Colonic mucosa (tissue), 4 donors: Measurements from ENCODE around the gene FHIT. TPM values are rescaled to one million over a fixed set of nuclear protein-coding genes. Genes with fewer than 3 reads are reported as not detected.

ENCODE experiments used
- DNase-seq: peaks from one replicate; pipeline ENCODE4 v3.0.0-alpha.2; 2020
- H3K27ac ChIP-seq: fragments of 200-600 bp; one replicate; pipeline ENCODE4 v1.8.0; 2021
- H3K27me3 ChIP-seq: fragments of 200-600 bp; one replicate; pipeline ENCODE4 v1.8.0; 2021
- H3K36me3 ChIP-seq: fragments of 200-600 bp; one replicate; pipeline ENCODE4 v1.8.0; 2021
- H3K4me1 ChIP-seq: fragments of 200-600 bp; one replicate; pipeline ENCODE4 v1.8.0; 2021; ENCODE audit warnings: mild to moderate bottlenecking
- H3K4me3 ChIP-seq: fragments of 200-600 bp; one replicate; pipeline ENCODE4 v1.8.0; 2021
- H3K9ac ChIP-seq, 2 donors: one replicate each; pipeline ENCODE4 v1.7.0; 2013; ENCODE audit warnings: control low read depth in 2 of 2, low read depth in 2 of 2, low read length in 2 of 2
- H3K9me3 ChIP-seq: fragments of 200-600 bp; one replicate; pipeline ENCODE4 v1.8.0; 2021
- intact Hi-C: fragments of 100-400 bp; cut with DNase I; formaldehyde crosslinking; loops from one replicate; pipeline ENCODE4 v1.14.1; 2022
- total RNA-seq, 2 donors: library from RNA; stranded (reverse); fragmentation: NEBNext Ultra II Directional in 1 of 2; extraction: Animal tissue kit (Norgen Biotek cat#: 25700) in 1 of 2; gene quantifications; one replicate each; pipeline ENCODE4 v1.2.1, GENCODE V29; 2021
- TF ChIP-seq, protein P1 (sequence below): fragments of 200-600 bp; IDR thresholded peaks from one replicate; pipeline ENCODE4 v1.8.0; 2022; ENCODE audit warnings: antibody characterized with exemption, mild to moderate bottlenecking
- donor health status: healthy.
- donor health status: DM: no; HTN: no; CAD: no.
- donor health status: DM: no; HTN: no; CAD: no.

FHIT gene
- total RNA-seq, 2 donors from 2014 or later = 7.7 to 9.4 TPM

DNA sequence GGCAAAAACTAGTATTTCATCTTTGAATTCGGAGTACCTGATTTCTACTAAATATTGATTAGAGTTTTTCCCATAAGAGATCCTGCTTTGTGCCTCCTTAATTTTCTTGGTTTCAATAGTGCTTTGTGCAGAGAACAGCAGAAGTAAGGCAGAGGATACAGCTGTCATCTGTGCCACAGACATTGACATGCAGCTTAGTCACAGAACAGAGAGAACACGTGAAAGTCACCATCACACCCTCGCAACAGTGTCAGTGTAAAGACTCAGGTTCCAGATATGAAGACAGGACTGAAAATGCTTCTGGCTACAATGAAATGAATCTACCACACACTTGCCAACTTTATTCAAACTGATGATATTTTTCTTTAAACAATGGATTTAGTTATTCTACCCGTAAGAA is 1258.7 kb downstream of the FHIT start:
- Histone ChIP-seq H3K27ac (no peak overlapping the region), H3K9me3 (no peaks in the 10 kb centered on the region), H3K4me3 (no peak overlapping the region), H3K27me3 (no peaks in the 10 kb centered on the region), H3K9ac (no peak overlapping the region), H3K4me1 (no peaks in the 10 kb centered on the region), H3K36me3 (no peaks in the 10 kb centered on the region)
- TF ChIP-seq, protein P1, sequence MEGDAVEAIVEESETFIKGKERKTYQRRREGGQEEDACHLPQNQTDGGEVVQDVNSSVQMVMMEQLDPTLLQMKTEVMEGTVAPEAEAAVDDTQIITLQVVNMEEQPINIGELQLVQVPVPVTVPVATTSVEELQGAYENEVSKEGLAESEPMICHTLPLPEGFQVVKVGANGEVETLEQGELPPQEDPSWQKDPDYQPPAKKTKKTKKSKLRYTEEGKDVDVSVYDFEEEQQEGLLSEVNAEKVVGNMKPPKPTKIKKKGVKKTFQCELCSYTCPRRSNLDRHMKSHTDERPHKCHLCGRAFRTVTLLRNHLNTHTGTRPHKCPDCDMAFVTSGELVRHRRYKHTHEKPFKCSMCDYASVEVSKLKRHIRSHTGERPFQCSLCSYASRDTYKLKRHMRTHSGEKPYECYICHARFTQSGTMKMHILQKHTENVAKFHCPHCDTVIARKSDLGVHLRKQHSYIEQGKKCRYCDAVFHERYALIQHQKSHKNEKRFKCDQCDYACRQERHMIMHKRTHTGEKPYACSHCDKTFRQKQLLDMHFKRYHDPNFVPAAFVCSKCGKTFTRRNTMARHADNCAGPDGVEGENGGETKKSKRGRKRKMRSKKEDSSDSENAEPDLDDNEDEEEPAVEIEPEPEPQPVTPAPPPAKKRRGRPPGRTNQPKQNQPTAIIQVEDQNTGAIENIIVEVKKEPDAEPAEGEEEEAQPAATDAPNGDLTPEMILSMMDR = no peak
- intact Hi-C loops = no loop called here
- DNase-seq = no peak

DNA sequence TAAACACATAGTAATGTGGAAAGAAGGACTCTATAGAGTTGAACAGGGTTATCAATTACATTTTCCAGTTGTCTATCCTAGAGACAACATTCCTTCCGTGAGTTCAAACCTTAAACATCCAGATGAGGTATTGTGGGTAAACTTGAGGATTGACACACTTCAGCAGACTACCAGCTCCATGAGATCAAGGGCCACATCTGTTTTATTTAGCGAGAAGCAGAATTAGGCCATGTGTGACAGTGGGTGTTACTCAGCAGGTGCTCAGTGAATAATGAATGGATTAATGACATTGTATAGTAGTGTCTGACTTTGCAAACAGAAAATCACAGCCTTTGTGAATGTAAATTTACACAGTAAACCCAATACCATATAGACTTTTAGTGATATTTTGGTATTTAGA is 1260.3 kb downstream of the FHIT start:
- DNase-seq = no peak
- intact Hi-C loops = no loop called here
- H3K36me3 ChIP-seq = no peaks in the 10 kb centered on the region
- H3K9ac ChIP-seq = no peak overlapping the region
- H3K9me3 ChIP-seq = no peaks in the 10 kb centered on the region
- H3K4me1 ChIP-seq = no peaks in the 10 kb centered on the region
- no peak overlapping the region for H3K27ac ChIP-seq
- TF ChIP-seq, protein P1 = no peak
- no peaks in the 10 kb centered on the region for H3K27me3 ChIP-seq
- no peak overlapping the region for H3K4me3 ChIP-seq

DNA sequence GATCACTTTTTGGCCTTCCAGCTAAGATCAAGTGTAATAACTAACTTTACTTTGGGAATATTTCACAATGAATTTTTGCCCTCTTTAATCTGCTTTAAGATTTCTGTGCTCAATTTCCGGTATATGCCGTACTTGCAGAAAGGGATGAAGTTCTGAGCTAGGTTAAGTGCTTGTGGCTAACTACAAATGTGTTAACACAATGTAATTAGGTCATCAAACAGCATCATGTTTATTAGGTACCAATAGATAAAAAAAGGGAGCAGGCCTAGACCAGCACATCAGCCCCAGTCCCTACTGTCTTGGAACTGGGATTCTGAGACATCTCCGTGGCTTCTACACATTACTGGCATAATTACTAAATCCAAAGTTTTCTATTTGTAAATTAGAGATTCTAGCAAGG is 1268.7 kb downstream of the FHIT start:
- no peak for DNase-seq
- Histone ChIP-seq H3K9ac (no peak overlapping the region), H3K9me3 (no peaks in the 10 kb centered on the region), H3K4me1 (no peaks in the 10 kb centered on the region), H3K27me3 (no peaks in the 10 kb centered on the region), H3K4me3 (no peak overlapping the region), H3K27ac (no peak overlapping the region), H3K36me3 (no peaks in the 10 kb centered on the region)
- intact Hi-C loops = no loop called here
- TF ChIP-seq, protein P1 = no peak

DNA sequence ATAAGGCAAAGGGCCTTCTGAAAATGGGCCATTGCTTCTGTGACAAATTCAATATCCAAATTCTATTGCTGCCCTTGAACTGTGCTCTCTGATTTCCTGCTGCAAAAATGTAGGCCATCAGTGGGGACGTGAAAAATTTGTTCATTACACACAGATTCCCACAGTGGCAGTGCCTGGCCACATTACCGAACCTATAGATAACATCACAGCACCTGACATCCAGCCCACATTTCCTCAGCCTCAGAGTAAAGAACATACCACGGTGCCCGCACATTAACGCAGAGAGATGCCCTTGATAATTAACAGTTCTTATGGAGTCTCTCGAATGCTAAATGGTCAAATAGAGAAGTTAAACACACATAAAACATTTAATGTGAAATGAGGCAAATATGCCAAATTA is 1269.9 kb downstream of the FHIT start:
- Histone ChIP-seq H3K4me1 (no peaks in the 10 kb centered on the region), H3K4me3 (no peak overlapping the region)
- intact Hi-C loops = no loop called here

DNA sequence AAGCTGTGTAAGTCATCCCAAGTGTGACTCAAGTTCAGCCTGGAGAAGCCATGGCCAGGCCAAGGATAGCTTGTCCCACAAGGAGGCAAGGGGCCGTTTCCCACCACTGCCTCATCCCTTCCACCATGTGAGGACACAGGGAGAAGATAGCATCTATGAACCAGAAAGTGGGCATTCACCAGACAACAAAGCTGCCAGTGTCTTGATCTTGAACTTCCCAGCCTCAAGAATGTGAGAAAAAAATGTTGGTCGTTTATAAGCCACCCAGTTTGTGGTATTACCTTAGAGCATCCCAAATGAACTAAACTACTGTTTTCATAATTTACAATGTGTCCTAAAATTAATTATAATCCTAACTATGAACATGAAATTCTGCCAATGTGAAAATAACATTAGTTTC is 1270.7 kb downstream of the FHIT start:
- DNase-seq = no peak
- TF ChIP-seq, protein P1 = no peak
- Histone ChIP-seq H3K4me1 (no peaks in the 10 kb centered on the region), H3K27me3 (no peaks in the 10 kb centered on the region), H3K36me3 (no peaks in the 10 kb centered on the region), H3K9me3 (no peaks in the 10 kb centered on the region), H3K27ac (no peak overlapping the region), H3K9ac (no peak overlapping the region), H3K4me3 (no peak overlapping the region)
- intact Hi-C loops = no loop called here

More for the DNA sequence above, 1269.9 kb downstream of the FHIT start:
- Histone ChIP-seq H3K9me3 (no peaks in the 10 kb centered on the region), H3K27me3 (no peaks in the 10 kb centered on the region), H3K27ac (no peak overlapping the region), H3K36me3 (no peaks in the 10 kb centered on the region), H3K9ac (no peak overlapping the region)
- DNase-seq = no peak
- TF ChIP-seq, protein P1 = no peak

DNA sequence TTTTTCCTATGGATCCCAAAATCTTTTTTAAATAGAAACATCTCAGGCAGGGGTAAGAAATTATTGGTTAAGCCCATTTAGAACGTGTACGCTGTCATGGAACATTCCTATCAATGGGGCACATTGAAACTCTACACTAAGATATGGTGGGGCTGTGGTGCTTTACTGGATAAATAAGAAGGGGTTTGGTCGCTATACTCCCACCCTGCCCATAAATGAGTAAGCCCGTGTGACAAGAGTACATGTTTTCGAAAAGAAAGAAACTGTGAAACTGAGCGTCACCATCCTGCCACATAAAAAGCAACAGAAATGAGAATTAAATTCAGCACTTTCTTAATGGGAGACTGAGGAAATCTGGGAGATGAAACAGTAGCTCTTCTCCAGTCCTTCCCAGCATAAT is 1271.7 kb downstream of the FHIT start:
- H3K9me3 ChIP-seq = no peaks in the 10 kb centered on the region
- intact Hi-C loops = no loop called here
- no peak overlapping the region for H3K27ac ChIP-seq
- H3K36me3 ChIP-seq = no peaks in the 10 kb centered on the region
- H3K27me3 ChIP-seq = no peaks in the 10 kb centered on the region
- TF ChIP-seq, protein P1 = no peak
- DNase-seq = no peak
- no peak overlapping the region for H3K9ac ChIP-seq
- no peak overlapping the region for H3K4me3 ChIP-seq
- H3K4me1 ChIP-seq = no peaks in the 10 kb centered on the region
